NB4 (cell line): ENCODE results near the gene MYO1D.

Experiments used
- CTCF ChIP-seq: IDR thresholded peaks from one replicate; pipeline ENCODE4 v1.5.1; 2012; ENCODE audit warnings: low read depth, low read length
- MAX ChIP-seq: IDR thresholded peaks from 2 replicates; pipeline ENCODE4 v1.6.1; 2011; ENCODE audit warnings: low read depth, low read length
- MYC ChIP-seq: IDR thresholded peaks from 2 replicates; pipeline ENCODE4 v1.6.1; 2011; ENCODE audit warnings: low read depth, low read length
- POLR2A ChIP-seq: IDR thresholded peaks from 2 replicates; pipeline ENCODE4 v1.6.1; 2011; ENCODE audit warnings: mild to moderate bottlenecking; ENCODE audit not compliant: insufficient read length; ENCODE audit errors: extremely low read depth

GRCh38 chr17:32673964-32674363 is 203.0 kb downstream of the MYO1D start:
- no peak for TF ChIP-seq POLR2A
- no peak for TF ChIP-seq CTCF
- TF ChIP-seq MYC = no peak
- no peak for TF ChIP-seq MAX
